A549 (cell line): ENCODE data around the gene RUNX3. TPM values are rescaled to one million over a fixed set of nuclear protein-coding genes. Genes with fewer than 3 reads are reported as not detected.

Experiments
- ATAC-seq, 2 experiments: fragments of 200-7000 bp in 1 of 2; fragments of >200 bp in 1 of 2; cut with Nextera tagmentation in 1 of 2; cut with Tn5 transposase in 1 of 2; 3 replicates each; pipeline versions ENCODE4 v1.8.0 to v1.9.1; 2018 to 2020; ENCODE audit warnings: mild to moderate bottlenecking in 1 of 2, moderate library complexity in 1 of 2
- CTCF ChIA-PET: fragments of 300-600 bp; sonication (Branson Sonifier 250); formaldehyde crosslinking; extraction: SDS; loops from one replicate; lab custom pipeline; 2021; ENCODE audit warnings: antibody characterized with exemption, inconsistent platforms; lab: Yijun Ruan, JAX
- POLR2A ChIA-PET: fragments of 350-600 bp; formaldehyde crosslinking; extraction: SDS; loops from one replicate; lab custom pipeline; 2021; ENCODE audit warnings: antibody characterized with exemption, inconsistent platforms; lab: Yijun Ruan, JAX
- DNase-seq, 2 experiments: peaks; one replicate each; pipeline versions ENCODE4 v3.0.0 to v3.0.0-alpha.2; 2011 to 2016; ENCODE audit warnings: low read depth in 1 of 2, low spot score in 1 of 2
- FAIRE-seq: peaks from 2 replicates; lab custom pipeline; 2011; peaks lifted over from hg19 to GRCh38; lab: Jason Lieb, UNC
- H3K27ac ChIP-seq, 2 experiments: fragments of >200 bp; sonication (Bioruptor Twin); formaldehyde crosslinking; 3 replicates each; pipeline ENCODE4 v1.5.1; 2016 to 2017
- H3K4me1 ChIP-seq: fragments of >200 bp; sonication (Bioruptor Twin); formaldehyde crosslinking; 3 replicates; pipeline ENCODE4 v1.6.1; 2016
- H3K4me2 ChIP-seq: fragments of >200 bp; sonication (Bioruptor Twin); formaldehyde crosslinking; 3 replicates; pipeline ENCODE4 v1.6.1; 2016
- H3K4me3 ChIP-seq: fragments of >200 bp; sonication (Bioruptor Twin); formaldehyde crosslinking; 3 replicates; pipeline ENCODE4 v1.5.1; 2016
- H3K9me3 ChIP-seq: fragments of >200 bp; sonication (Bioruptor Twin); formaldehyde crosslinking; 3 replicates; pipeline ENCODE4 v1.6.1; 2016
- ATOH8 ChIP-seq: fragments of 250-450 bp; sonication (Bioruptor Pico); IDR thresholded peaks from 2 replicates; pipeline ENCODE4 v1.5.0; 2020; ENCODE audit warnings: low read depth, mild to moderate bottlenecking, moderate library complexity
- BCL3 ChIP-seq: fragments of >200 bp; sonication (Bioruptor Twin); formaldehyde crosslinking; IDR thresholded peaks from 3 replicates; pipeline ENCODE4 v1.6.1; 2016
- CHD2 ChIP-seq: fragments of 150-350 bp; IDR thresholded peaks from 2 replicates; pipeline ENCODE4 v1.6.1; 2014; ENCODE audit warnings: low read length; ENCODE audit not compliant: partially characterized antibody
- CHD4 ChIP-seq: fragments of 200-600 bp; sonication (generic); IDR thresholded peaks from 2 replicates; pipeline ENCODE4 v1.6.1; 2016; ENCODE audit warnings: antibody characterized with exemption, mild to moderate bottlenecking, borderline replicate concordance
- CTCF ChIP-seq: fragments of >200 bp; sonication (Bioruptor Twin); formaldehyde crosslinking; IDR thresholded peaks from 3 replicates; pipeline ENCODE4 v1.5.1; 2016
- E2F6 ChIP-seq: IDR thresholded peaks from 2 replicates; pipeline ENCODE4 v1.6.1; 2012; ENCODE audit warnings: low read depth, borderline replicate concordance
- EHF ChIP-seq: fragments of 250-450 bp; sonication (Bioruptor Pico); IDR thresholded peaks from 2 replicates; pipeline ENCODE4 v1.5.0; 2020; ENCODE audit warnings: mild to moderate bottlenecking
- FOXS1 ChIP-seq: fragments of 250-450 bp; sonication (Bioruptor Pico); IDR thresholded peaks from 2 replicates; pipeline ENCODE4 v1.5.0; 2020; ENCODE audit warnings: mild to moderate bottlenecking, moderate library complexity
- HOXB5 ChIP-seq: fragments of 250-450 bp; sonication (Bioruptor Pico); IDR thresholded peaks from 2 replicates; pipeline ENCODE4 v1.5.0; 2020; ENCODE audit warnings: mild to moderate bottlenecking, moderate library complexity
- KDM5A ChIP-seq: fragments of 200-600 bp; sonication (generic); IDR thresholded peaks from 2 replicates; pipeline ENCODE4 v1.6.1; 2016; ENCODE audit warnings: antibody characterized with exemption, mild to moderate bottlenecking
- NPAS2 ChIP-seq: fragments of 250-450 bp; sonication (Bioruptor Pico); IDR thresholded peaks from 2 replicates; pipeline ENCODE4 v1.8.0; 2022; ENCODE audit warnings: mild to moderate bottlenecking, moderate library complexity, borderline replicate concordance
- POLR2A ChIP-seq: IDR thresholded peaks from 2 replicates; pipeline ENCODE4 v1.6.1; 2012; ENCODE audit warnings: mild to moderate bottlenecking, low read length
- RAD21 ChIP-seq, 2 experiments: fragments of >200 bp in 1 of 2; sonication (Bioruptor Twin) in 1 of 2; formaldehyde crosslinking in 1 of 2; IDR thresholded peaks in 1 of 2; conservative IDR thresholded peaks in 1 of 2; 2 replicates in 1 of 2; 3 replicates in 1 of 2; pipeline ENCODE4 v1.6.1; 2012 to 2018; ENCODE audit warnings: inconsistent platforms in 1 of 2
- SMC3 ChIP-seq: fragments of >200 bp; sonication (Bioruptor Twin); formaldehyde crosslinking; IDR thresholded peaks from 3 replicates; pipeline ENCODE4 v1.6.1; 2018; ENCODE audit warnings: inconsistent platforms
- TFCP2L1 ChIP-seq: fragments of 250-450 bp; sonication (Bioruptor Pico); IDR thresholded peaks from 2 replicates; pipeline ENCODE4 v1.5.0; 2021; ENCODE audit warnings: mild to moderate bottlenecking
- TP53 ChIP-seq: fragments of 250-450 bp; sonication (Bioruptor Pico); IDR thresholded peaks from 2 replicates; pipeline ENCODE4 v1.5.0; 2021; ENCODE audit warnings: mild to moderate bottlenecking, moderate library complexity
- WGBS: methylation state at CpG from one replicate; pipeline ENCODE4 v1.1.6; 2017; ENCODE audit errors: missing lambda C conversion rate; 5-methylcytosine and 5-hydroxymethylcytosine counted together
- polyA plus RNA-seq, 4 experiments: library from polyadenylated mRNA; depleted of rRNA in 3 of 4; stranded (reverse); fragments of >200 nt; fragmentation: RNase III in 1 of 4; extraction: RNeasy Plus Mini Kit Qiagen cat#74134 plus additional on column Dnase treatment in 1 of 4; gene quantifications; 2 replicates in 3 of 4; 3 replicates in 1 of 4; pipeline ENCODE4 v1.2.3, GENCODE V29; 2011 to 2017

The RUNX3 gene
- polyA plus RNA-seq, 2 of the 4 experiments (the other 2 are of a cell fraction) = 1.4 to 4.0 TPM

- no peak for TF ChIP-seq E2F6
Measured at GRCh38 chr1:24934310-24935195, 4.5 kb upstream of the RUNX3 start (continued).

- H3K4me1 ChIP-seq = peaks cover 3% of the 10 kb centered on the region; the same call in 1 of the 3 replicates
- no peak overlapping the region for H3K4me2 ChIP-seq
- H3K27ac ChIP-seq = no peak overlapping the region
- no peak for FAIRE-seq
- DNase-seq = no peak
- no peak for TF ChIP-seq POLR2A
- TF ChIP-seq RAD21 (conservative IDR thresholded peaks at IDR 0.05 in 1 of 2, IDR thresholded peaks at IDR 0.05 in 1 of 2) = no peak
- no peak for TF ChIP-seq TP53 (CRISPR knock-in tag)
- no peak for TF ChIP-seq EHF (CRISPR knock-in tag)
- no peak for TF ChIP-seq FOXS1 (CRISPR knock-in tag)
- TF ChIP-seq KDM5A = no peak
- no peak for TF ChIP-seq BCL3
- TF ChIP-seq NPAS2 (CRISPR knock-in tag) = no peak
- TF ChIP-seq ATOH8 (CRISPR knock-in tag) = no peak
- no peak for TF ChIP-seq CHD4
- TF ChIP-seq HOXB5 (CRISPR knock-in tag) = no peak
- 66% methylated on average over 6 of the region's 12 CpGs for whole genome bisulfite sequencing
- H3K9me3 ChIP-seq = no peaks in the 10 kb centered on the region
- POLR2A ChIA-PET = no interaction called here
- no peak for ATAC-seq
- CTCF ChIA-PET = interaction anchor here (1.0 to 10.6 kb wide), 11 partner anchors 16 to 734 kb away, joined by 3 to 79 read pairs (median 6); no protein-coding TSS in a partner anchor
- no peak overlapping the region for H3K4me3 ChIP-seq
Measured at GRCh38 chr1:24933468-24933867, 3.4 kb upstream of the RUNX3 start.

- H3K4me1 ChIP-seq = peaks cover 3% of the 10 kb centered on the region; the same call in 1 of the 3 replicates
- no peak for DNase-seq
- H3K27ac ChIP-seq = peak overlapping the region in 1 of 2 experiments; percentile 52; a peak in 3 of 6 replicates
- FAIRE-seq = no peak
- 71% methylated on average over 7 of the region's 13 CpGs for WGBS
- H3K9me3 ChIP-seq = no peaks in the 10 kb centered on the region
- TF ChIP-seq TFCP2L1 (no peak), CHD2 (no peak)
- TF ChIP-seq, all 56 proteins: peak for 0
- peak overlapping the region; percentile 67 for H3K4me2 ChIP-seq
- POLR2A ChIA-PET = no interaction called here
- H3K4me3 ChIP-seq = peak overlapping the region; percentile 21; the same call in 1 of the 3 replicates
- ATAC-seq = no peak
- CTCF ChIA-PET = interaction anchor here (0.6 to 10.6 kb wide), 30 partner anchors 8 to 734 kb away, joined by 3 to 79 read pairs (median 3); no protein-coding TSS in a partner anchor
Measured at GRCh38 chr1:24932725-24933294, 2.7 kb upstream of the RUNX3 start.

- ATAC-seq (peak; percentile 63 to 83), FAIRE-seq (no peak), DNase-seq (peak; percentile 26 to 68)
- 42% methylated on average over 5 of the region's 34 CpGs for WGBS
- CTCF ChIA-PET = interaction anchor here (0.6 to 10.6 kb wide), 28 partner anchors 9 to 733 kb away, joined by 3 to 79 read pairs (median 3); no protein-coding TSS in a partner anchor
- Histone ChIP-seq H3K27ac (peak overlapping the region in 1 of 2 experiments; percentile 52; a peak in 3 of 6 replicates), H3K4me1 (peaks cover 3% of the 10 kb centered on the region; the same call in 1 of the 3 replicates), H3K4me3 (peak overlapping the region; percentile 21; the same call in 1 of the 3 replicates), H3K9me3 (no peaks in the 10 kb centered on the region), H3K4me2 (peak overlapping the region; percentile 67)
- POLR2A ChIA-PET = no interaction called here
- TF ChIP-seq CTCF (peak; percentile 83), E2F6 (no peak), RAD21 (conservative IDR thresholded peaks at IDR 0.05 in 1 of 2, IDR thresholded peaks at IDR 0.05 in 1 of 2) (peak; percentile 36 to 80; a peak in 4 of 5 replicates), SMC3 (peak; percentile 66)
- TF ChIP-seq, all 56 proteins: peak for 3
Measured at GRCh38 chr1:24932284-24932683, 2.2 kb upstream of the RUNX3 start.
